ENCODE results near the gene PSMA6. TPM values are rescaled to one million over a fixed set of nuclear protein-coding genes. Genes with fewer than 3 reads are reported as not detected.
"Not testable (repeated sequence)": the region's sequence is repeated elsewhere in the genome, so short reads cannot be mapped to it uniquely, and the experiment has no call there.

PSMA6 gene
- total RNA-seq, 3 donors from 2014 or later, result 150 to 170 (median 156) TPM

GRCh38 chr14:35352274-35353233 lies 60.4 kb downstream of the PSMA6 start:
- Histone ChIP-seq H3K4me3 (no peak overlapping the region), H3K36me3 (no peaks in the 10 kb centered on the region), H3K9me3 (no peaks in the 10 kb centered on the region), H3K27me3 (no peaks in the 10 kb centered on the region), H3K4me1 (no peaks in the 10 kb centered on the region), H3K27ac (peak overlapping the region in 1 of 2 donors; percentile 56)
- intact Hi-C loops (cut with DNase I; ENCODE audit: low total_unique reads), result loop anchor here (5.0 kb wide), 1 partner anchor 850 kb away; no protein-coding TSS in a partner anchor
- no peak for TF ChIP-seq CTCF (IDR thresholded peaks at IDR 0.05)
- TF ChIP-seq POLR2AphosphoS5 (IDR thresholded peaks at IDR 0.05), result no peak
- no peak for TF ChIP-seq POLR2A (IDR thresholded peaks at IDR 0.05)
- DNase-seq (ENCODE audit: low spot score in 2 of 2), result no peak

GRCh38 chr14:35353409-35354172 lies 61.4 kb downstream of the PSMA6 start:
- DNase-seq (ENCODE audit: low spot score in 2 of 2), result no peak
- no peaks in the 10 kb centered on the region for H3K36me3 ChIP-seq
- no peaks in the 10 kb centered on the region for H3K27me3 ChIP-seq
- TF ChIP-seq CTCF (IDR thresholded peaks at IDR 0.05), result peak in 2 of 3 donors; percentile 33 to 41
- no peak for TF ChIP-seq POLR2A (IDR thresholded peaks at IDR 0.05)
- H3K27ac ChIP-seq, result peak overlapping the region in 1 of 2 donors; percentile 28
- intact Hi-C loops (cut with DNase I; ENCODE audit: low total_unique reads), result loop anchor here (5.0 kb wide), 1 partner anchor 851 kb away; no protein-coding TSS in a partner anchor
- no peak overlapping the region for H3K4me3 ChIP-seq
- no peaks in the 10 kb centered on the region for H3K4me1 ChIP-seq
- H3K9me3 ChIP-seq, result no peaks in the 10 kb centered on the region

- intact Hi-C loops (cut with DNase I; ENCODE audit: low total_unique reads); DNase-seq (ENCODE audit: low spot score in 2 of 2); H3K4me1 ChIP-seq; H3K9me3 ChIP-seq; H3K36me3 ChIP-seq; H3K27me3 ChIP-seq; H3K4me3 ChIP-seq: not testable (repeated sequence)
- peak overlapping the region in 1 of 2 donors; percentile 5 for H3K27ac ChIP-seq
These were observed 63.1 kb downstream of the PSMA6 start for GRCh38 chr14:35355235-35355634.

GRCh38 chr14:35355981-35356841 lies 64.0 kb downstream of the PSMA6 start:
- H3K9me3 ChIP-seq, result no peaks in the 10 kb centered on the region

GRCh38 chr14:35359655-35360054 lies 67.5 kb downstream of the PSMA6 start:
- H3K27ac ChIP-seq; DNase-seq (ENCODE audit: low spot score in 2 of 2); H3K36me3 ChIP-seq; intact Hi-C loops (cut with DNase I; ENCODE audit: low total_unique reads); H3K27me3 ChIP-seq; H3K4me1 ChIP-seq; H3K4me3 ChIP-seq; H3K9me3 ChIP-seq: not testable (repeated sequence)

More at GRCh38 chr14:35355981-35356841, 64.0 kb downstream of the PSMA6 start:
- peak overlapping the region; percentile 50 to 69 for H3K27ac ChIP-seq
- H3K4me1 ChIP-seq, result no peaks in the 10 kb centered on the region
- no peaks in the 10 kb centered on the region for H3K36me3 ChIP-seq
- no peak overlapping the region for H3K4me3 ChIP-seq
- TF ChIP-seq POLR2AphosphoS5 (IDR thresholded peaks at IDR 0.05) (no peak), POLR2A (IDR thresholded peaks at IDR 0.05) (no peak), CTCF (IDR thresholded peaks at IDR 0.05) (no peak)
- no peaks in the 10 kb centered on the region for H3K27me3 ChIP-seq
- intact Hi-C loops (cut with DNase I; ENCODE audit: low total_unique reads), result no loop called here
- no peak for DNase-seq (ENCODE audit: low spot score in 2 of 2)
